BJ (cell line): ENCODE data around the gene ADA. TPM values are rescaled to one million over a fixed set of nuclear protein-coding genes. Genes with fewer than 3 reads are reported as not detected.

Experiments used
- CTCF ChIA-PET: fragments of 350-600 bp; formaldehyde crosslinking; extraction: SDS; loops from one replicate; lab custom pipeline; 2021; ENCODE audit warnings: antibody characterized with exemption, inconsistent platforms; lab: Yijun Ruan, JAX
- POLR2A ChIA-PET: fragments of 300-600 bp; sonication (Branson Sonifier 250); formaldehyde crosslinking; extraction: SDS; loops from one replicate; lab custom pipeline; 2021; ENCODE audit warnings: antibody characterized with exemption; lab: Charles Lee
- DNase-seq: peaks from one replicate; pipeline ENCODE4 v3.0.0-alpha.2; 2011; ENCODE audit warnings: low read depth
- H3K27me3 ChIP-seq: 2 replicates; pipeline ENCODE4 v1.6.0; 2011; ENCODE audit warnings: low read length; ENCODE audit not compliant: control insufficient read depth, insufficient read depth
- H3K36me3 ChIP-seq: 2 replicates; pipeline ENCODE4 v1.5.1; 2011; ENCODE audit warnings: low read length; ENCODE audit not compliant: control insufficient read depth, insufficient read depth
- H3K4me3 ChIP-seq: 2 replicates; pipeline ENCODE4 v1.5.1; 2011; ENCODE audit warnings: low read depth, mild to moderate bottlenecking, control low read depth, low read length
- polyA plus RNA-seq: library from polyadenylated mRNA; depleted of rRNA; stranded (reverse); fragments of >200 nt; gene quantifications from 2 replicates; pipeline ENCODE4 v1.2.3, GENCODE V29; 2011
- TF ChIP-seq, protein P1 (sequence below): IDR thresholded peaks from 2 replicates; pipeline ENCODE4 v1.5.1; 2011; ENCODE audit warnings: low read depth, mild to moderate bottlenecking, control low read depth, inconsistent platforms, low read length, moderate library complexity; ENCODE audit not compliant: insufficient read depth

The ADA gene
- polyA plus RNA-seq, 1 experiment = 24.7 TPM

- ChIA-PET POLR2A (no interaction called here), CTCF (interaction anchor here (1.8 kb wide), 1 partner anchor 10 kb away, joined by 4 read pairs; no protein-coding TSS in a partner anchor)
- peaks cover 1% of the 10 kb centered on the region for H3K36me3 ChIP-seq
- TF ChIP-seq, protein P1, sequence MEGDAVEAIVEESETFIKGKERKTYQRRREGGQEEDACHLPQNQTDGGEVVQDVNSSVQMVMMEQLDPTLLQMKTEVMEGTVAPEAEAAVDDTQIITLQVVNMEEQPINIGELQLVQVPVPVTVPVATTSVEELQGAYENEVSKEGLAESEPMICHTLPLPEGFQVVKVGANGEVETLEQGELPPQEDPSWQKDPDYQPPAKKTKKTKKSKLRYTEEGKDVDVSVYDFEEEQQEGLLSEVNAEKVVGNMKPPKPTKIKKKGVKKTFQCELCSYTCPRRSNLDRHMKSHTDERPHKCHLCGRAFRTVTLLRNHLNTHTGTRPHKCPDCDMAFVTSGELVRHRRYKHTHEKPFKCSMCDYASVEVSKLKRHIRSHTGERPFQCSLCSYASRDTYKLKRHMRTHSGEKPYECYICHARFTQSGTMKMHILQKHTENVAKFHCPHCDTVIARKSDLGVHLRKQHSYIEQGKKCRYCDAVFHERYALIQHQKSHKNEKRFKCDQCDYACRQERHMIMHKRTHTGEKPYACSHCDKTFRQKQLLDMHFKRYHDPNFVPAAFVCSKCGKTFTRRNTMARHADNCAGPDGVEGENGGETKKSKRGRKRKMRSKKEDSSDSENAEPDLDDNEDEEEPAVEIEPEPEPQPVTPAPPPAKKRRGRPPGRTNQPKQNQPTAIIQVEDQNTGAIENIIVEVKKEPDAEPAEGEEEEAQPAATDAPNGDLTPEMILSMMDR = no peak
- no peak for DNase-seq
- H3K27me3 ChIP-seq = no peaks in the 10 kb centered on the region
- no peak overlapping the region for H3K4me3 ChIP-seq
Observed at GRCh38 chr20:44637042-44637441, 14.5 kb downstream of the ADA start.

- TF ChIP-seq, protein P1 = no peak
- DNase-seq = no peak
- Histone ChIP-seq H3K36me3 (peaks cover 1% of the 10 kb centered on the region), H3K27me3 (no peaks in the 10 kb centered on the region), H3K4me3 (no peak overlapping the region)
- CTCF ChIA-PET = interaction anchor here (0.9 to 1.8 kb wide), 2 partner anchors 12 to 13 kb away, joined by 3 to 4 read pairs; no protein-coding TSS in a partner anchor
- POLR2A ChIA-PET = no interaction called here
Observed at GRCh38 chr20:44635877-44636276, 15.6 kb downstream of the ADA start.

- Histone ChIP-seq H3K27me3 (no peaks in the 10 kb centered on the region), H3K36me3 (peaks cover 1% of the 10 kb centered on the region), H3K4me3 (no peak overlapping the region)
- TF ChIP-seq, protein P1 = no peak
- DNase-seq = no peak
- POLR2A ChIA-PET = no interaction called here
- CTCF ChIA-PET = interaction anchor here (0.9 kb wide), 1 partner anchor 16 kb away, joined by 3 read pairs; no protein-coding TSS in a partner anchor
Observed at GRCh38 chr20:44633872-44634600, 17.5 kb downstream of the ADA start.

GRCh38 chr20:44633187-44633810 lies 18.2 kb downstream of the ADA start:
- ChIA-PET CTCF (interaction anchor here (0.9 kb wide), 1 partner anchor 16 kb away, joined by 3 read pairs; no protein-coding TSS in a partner anchor), POLR2A (no interaction called here)
- Histone ChIP-seq H3K36me3 (peaks cover 1% of the 10 kb centered on the region), H3K4me3 (no peak overlapping the region), H3K27me3 (no peaks in the 10 kb centered on the region)
- DNase-seq = no peak
- TF ChIP-seq, protein P1 = no peak

DNA sequence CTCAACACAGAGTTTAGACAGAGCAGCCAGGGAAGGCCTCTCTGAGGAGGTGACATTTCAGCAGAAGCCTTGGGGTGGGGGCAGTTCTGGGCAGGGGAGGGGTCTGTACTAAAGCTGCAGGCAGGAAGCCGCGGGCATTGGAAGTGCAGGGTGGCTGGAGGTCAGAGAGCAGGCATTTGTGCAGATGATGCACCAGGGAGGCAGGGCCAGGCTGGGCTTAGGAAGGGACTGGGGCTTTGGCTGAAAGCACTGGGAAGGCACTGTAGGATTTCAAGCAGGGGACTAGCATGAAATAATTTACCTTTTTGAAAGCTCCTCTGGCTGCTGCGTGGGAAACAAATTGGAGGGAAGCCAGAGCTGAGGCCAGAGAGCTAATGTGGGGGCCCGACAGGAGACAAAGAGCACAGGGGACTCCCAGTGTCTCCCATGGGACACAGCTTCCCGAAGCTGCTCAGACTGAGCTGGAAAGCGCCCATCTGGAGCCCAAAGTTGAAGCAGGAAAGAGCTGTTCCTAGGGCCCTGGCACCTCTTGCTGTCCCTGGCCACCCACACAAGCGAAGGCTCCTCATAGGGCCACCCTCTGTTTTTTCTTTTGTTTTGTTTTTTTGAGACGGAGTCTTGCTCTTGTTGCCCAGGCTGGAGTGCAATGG lies 19.3 kb downstream of the ADA start:
- H3K36me3 ChIP-seq = peaks cover 1% of the 10 kb centered on the region
- ChIA-PET CTCF (interaction anchor here (0.7 kb wide), 1 partner anchor 10 kb away, joined by 3 read pairs; no protein-coding TSS in a partner anchor), POLR2A (no interaction called here)
- H3K4me3 ChIP-seq = no peak overlapping the region
- TF ChIP-seq, protein P1 = no peak
- DNase-seq = no peak
- no peaks in the 10 kb centered on the region for H3K27me3 ChIP-seq
